HUES64 (cell line): Measurements from ENCODE around the gene CTPS2.

Experiments
- H3K27ac ChIP-seq: 2 replicates; pipeline ENCODE4 v1.7.0; 2013; ENCODE audit warnings: low read depth, low read length, inconsistent platforms
- H3K27me3 ChIP-seq: 2 replicates; pipeline ENCODE4 v1.6.1; 2013; ENCODE audit warnings: mild to moderate bottlenecking, low read length; ENCODE audit not compliant: insufficient read depth
- H3K36me3 ChIP-seq: 2 replicates; pipeline ENCODE4 v1.6.1; 2013; ENCODE audit warnings: mild to moderate bottlenecking, low read length; ENCODE audit not compliant: insufficient read depth
- H3K4me1 ChIP-seq: 2 replicates; pipeline ENCODE4 v1.6.1; 2013; ENCODE audit warnings: mild to moderate bottlenecking, low read length, moderate library complexity; ENCODE audit not compliant: insufficient read depth
- H3K4me3 ChIP-seq: 2 replicates; pipeline ENCODE4 v1.5.1; 2013; ENCODE audit warnings: mild to moderate bottlenecking, low read length, moderate library complexity
- H3K9ac ChIP-seq: 2 replicates; pipeline ENCODE4 v1.6.1; 2013; ENCODE audit warnings: mild to moderate bottlenecking, low read depth, low read length
- H3K9me3 ChIP-seq: 2 replicates; pipeline ENCODE4 v1.6.1; 2013; ENCODE audit warnings: low read depth, low read length; ENCODE audit not compliant: insufficient read depth
- WGBS: fragments of 150-250, 120-280 bp; methylation state at CpG from one replicate; pipeline ENCODE4 v1.1.7; 2013; ENCODE audit warnings: missing lambda C conversion rate; 5-methylcytosine and 5-hydroxymethylcytosine counted together

The CTPS2 gene

DNA sequence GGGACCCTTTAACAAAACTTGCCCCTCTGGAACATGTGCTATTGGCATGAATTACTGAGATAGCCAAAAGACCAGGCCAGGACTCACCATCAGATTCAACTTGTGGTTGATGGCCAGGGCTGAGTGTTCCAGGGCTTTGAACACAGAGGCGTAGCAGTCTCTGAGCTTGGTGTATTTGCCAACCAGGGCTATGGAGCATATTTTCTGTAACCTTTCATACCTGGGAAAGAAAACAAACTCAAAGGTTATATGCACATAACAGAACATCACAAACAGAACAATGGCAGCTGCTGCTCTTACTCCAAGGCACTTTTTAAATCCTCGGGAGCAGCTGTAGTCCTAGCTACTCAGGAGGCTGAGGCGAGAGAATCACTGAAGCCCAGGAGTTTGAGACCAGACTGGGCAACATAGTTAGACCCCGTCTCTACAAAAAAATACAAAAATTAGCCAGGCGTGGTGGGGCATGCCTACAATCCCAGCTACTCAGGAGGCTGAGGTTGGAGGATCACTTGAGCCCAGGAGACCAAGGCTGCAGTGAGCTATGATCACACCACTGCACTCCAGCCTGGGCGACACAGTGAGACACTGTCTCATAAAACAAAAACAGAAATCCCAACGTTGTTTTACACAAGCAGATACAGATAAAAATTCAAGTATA, 29.3 kb downstream of the CTPS2 start:
- Histone ChIP-seq H3K36me3 (peaks cover 72% of the 10 kb centered on the region), H3K9ac (no peak overlapping the region), H3K27ac (no peak overlapping the region), H3K27me3 (no peaks in the 10 kb centered on the region), H3K9me3 (no peaks in the 10 kb centered on the region), H3K4me1 (no peaks in the 10 kb centered on the region), H3K4me3 (no peak overlapping the region)
- WGBS, result 93% methylated on average over 6 of the region's 7 CpGs

DNA sequence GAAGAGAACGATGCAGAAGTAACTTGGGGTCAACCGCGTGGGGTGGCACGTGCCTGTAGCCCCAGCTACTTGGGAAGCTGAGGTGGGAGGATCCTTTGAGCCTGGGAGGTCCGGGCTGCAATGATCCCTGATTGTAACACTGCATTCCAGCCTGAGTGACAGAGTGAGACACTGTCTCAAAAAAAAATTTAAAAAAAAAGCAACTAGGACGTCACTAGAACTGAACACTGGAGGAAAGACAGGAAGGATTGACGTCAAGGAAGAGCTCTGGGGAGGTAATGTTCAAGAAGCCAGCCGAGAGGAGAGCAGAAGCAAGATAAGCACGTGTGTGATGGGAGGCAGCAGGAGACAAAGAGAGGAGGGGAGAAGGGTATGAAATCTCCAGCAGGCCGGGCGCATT, 33.8 kb downstream of the CTPS2 start:
- no peak overlapping the region for H3K4me3 ChIP-seq
- H3K36me3 ChIP-seq, result peaks cover 69% of the 10 kb centered on the region
- no peak overlapping the region for H3K9ac ChIP-seq
- 92% methylated on average over 11 of the region's 11 CpGs for WGBS
- no peak overlapping the region for H3K27ac ChIP-seq
- no peaks in the 10 kb centered on the region for H3K4me1 ChIP-seq
- no peaks in the 10 kb centered on the region for H3K27me3 ChIP-seq
- no peaks in the 10 kb centered on the region for H3K9me3 ChIP-seq

DNA sequence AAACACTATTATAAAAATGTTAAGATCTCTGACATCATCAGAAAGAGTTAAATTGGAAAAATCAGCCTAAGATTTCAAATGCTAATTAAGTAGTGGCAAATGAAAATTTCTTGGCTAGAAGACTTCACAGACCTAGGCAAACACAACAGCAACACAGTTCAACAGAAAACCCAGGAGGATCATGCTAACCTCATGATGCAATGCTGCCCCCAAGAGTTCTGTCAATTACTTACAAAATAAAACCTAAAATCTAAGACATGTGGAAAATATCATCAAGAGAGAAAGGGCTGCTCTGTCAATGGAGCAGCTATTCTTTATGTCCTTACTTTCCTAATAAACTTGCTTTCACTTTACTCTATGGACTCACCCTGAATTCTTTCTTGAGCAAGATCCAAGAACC, 41.5 kb downstream of the CTPS2 start:
- Histone ChIP-seq H3K27ac (no peak overlapping the region), H3K9me3 (no peaks in the 10 kb centered on the region), H3K36me3 (peaks cover 55% of the 10 kb centered on the region), H3K4me3 (no peak overlapping the region), H3K9ac (no peak overlapping the region), H3K27me3 (no peaks in the 10 kb centered on the region), H3K4me1 (no peaks in the 10 kb centered on the region)

DNA sequence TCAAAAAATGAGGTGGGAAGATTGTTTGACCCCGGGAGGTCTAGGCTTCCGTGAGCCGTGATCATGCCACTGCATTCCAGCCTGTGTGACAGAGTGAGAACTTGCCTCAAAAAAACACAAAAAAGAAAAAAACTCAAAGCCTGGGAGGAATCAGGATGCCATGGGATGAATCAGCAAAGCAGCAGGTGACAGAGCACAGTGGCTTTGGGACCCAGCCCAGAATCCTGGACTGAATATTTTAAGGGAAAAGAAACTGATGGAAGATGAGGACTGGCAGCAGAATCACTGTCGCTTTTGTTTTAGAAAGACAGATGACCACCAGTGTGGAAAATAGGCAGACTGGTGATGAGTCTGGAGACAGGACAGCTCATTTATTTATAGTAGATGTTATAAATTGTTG, 45.9 kb downstream of the CTPS2 start:
- H3K27me3 ChIP-seq, result no peaks in the 10 kb centered on the region
- peaks cover 65% of the 10 kb centered on the region for H3K36me3 ChIP-seq
- no peak overlapping the region for H3K9ac ChIP-seq
- H3K4me3 ChIP-seq, result no peak overlapping the region
- no peaks in the 10 kb centered on the region for H3K4me1 ChIP-seq
- 89% methylated on average over 1 of the region's 4 CpGs for WGBS
- no peak overlapping the region for H3K27ac ChIP-seq
- no peaks in the 10 kb centered on the region for H3K9me3 ChIP-seq

DNA sequence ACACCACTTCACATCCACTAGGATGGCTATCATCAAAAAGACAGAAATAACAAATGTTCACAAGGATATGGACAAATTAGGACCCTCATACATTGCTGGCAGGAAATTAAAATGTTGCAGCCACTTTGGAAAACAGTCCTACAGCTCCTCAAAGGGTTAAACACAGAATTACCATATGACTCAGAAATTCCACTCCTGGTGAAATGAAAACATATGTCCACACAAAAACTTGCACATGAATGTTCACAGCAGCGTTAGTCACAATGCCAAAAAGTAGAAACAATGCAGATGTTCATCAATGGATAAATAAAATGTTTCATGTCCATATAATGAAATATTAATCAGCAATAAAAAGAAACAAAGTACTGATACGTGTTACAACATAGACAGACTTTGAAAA, 47.4 kb downstream of the CTPS2 start:
- H3K36me3 ChIP-seq, result peaks cover 60% of the 10 kb centered on the region
- no peaks in the 10 kb centered on the region for H3K9me3 ChIP-seq
- H3K27ac ChIP-seq, result no peak overlapping the region
- H3K27me3 ChIP-seq, result no peaks in the 10 kb centered on the region
- no peak overlapping the region for H3K9ac ChIP-seq
- H3K4me3 ChIP-seq, result no peak overlapping the region
- no peaks in the 10 kb centered on the region for H3K4me1 ChIP-seq
- no CpG with 5 or more reads among the region's 2 CpGs for WGBS

DNA sequence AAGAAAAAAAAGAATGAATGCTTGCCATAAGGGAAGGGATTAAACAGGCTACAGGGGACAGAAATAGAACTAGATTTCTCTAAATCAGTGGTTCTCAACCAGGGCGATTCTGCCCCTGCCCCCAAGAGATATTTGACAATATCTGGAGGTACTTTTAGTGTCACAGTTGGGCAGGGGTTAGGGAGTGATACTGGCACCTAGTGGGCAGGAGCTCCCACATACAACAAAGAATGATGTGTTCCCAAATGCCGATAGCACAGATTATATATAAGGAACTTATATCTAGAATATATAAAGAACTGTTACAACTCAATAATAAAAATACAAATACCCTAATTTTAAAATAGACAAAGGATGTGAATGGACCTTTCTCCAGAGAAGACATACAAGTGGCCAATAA, 47.8 kb downstream of the CTPS2 start:
- no peaks in the 10 kb centered on the region for H3K4me1 ChIP-seq
- no peak overlapping the region for H3K9ac ChIP-seq
- peaks cover 60% of the 10 kb centered on the region for H3K36me3 ChIP-seq
- no peaks in the 10 kb centered on the region for H3K27me3 ChIP-seq
- H3K4me3 ChIP-seq, result no peak overlapping the region
- no peak overlapping the region for H3K27ac ChIP-seq
- H3K9me3 ChIP-seq, result no peaks in the 10 kb centered on the region
- WGBS, result 100% methylated on average over 1 of the region's 2 CpGs

DNA sequence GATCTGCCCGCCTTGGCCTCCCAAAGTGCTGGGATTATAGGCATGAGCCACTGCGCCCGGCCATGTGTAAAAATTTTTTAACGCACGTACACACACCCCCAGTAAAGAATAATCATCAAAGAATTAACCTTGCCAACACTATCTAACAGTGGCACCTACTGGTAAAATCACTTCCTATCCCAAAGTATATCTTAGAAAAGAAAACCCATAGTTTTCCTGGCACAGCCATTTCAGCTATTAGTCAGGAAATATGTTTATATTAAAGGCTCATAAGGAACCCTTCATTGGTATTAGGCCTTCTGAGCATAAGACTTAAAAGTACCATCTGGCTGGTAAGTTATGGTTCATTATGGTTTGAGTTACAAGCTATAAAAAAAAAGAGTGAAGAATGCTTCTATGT, 48.4 kb downstream of the CTPS2 start:
- Histone ChIP-seq H3K4me1 (no peaks in the 10 kb centered on the region), H3K36me3 (peaks cover 59% of the 10 kb centered on the region), H3K27ac (no peak overlapping the region), H3K9ac (no peak overlapping the region), H3K9me3 (no peaks in the 10 kb centered on the region), H3K4me3 (no peak overlapping the region), H3K27me3 (no peaks in the 10 kb centered on the region)
- WGBS, result 89% methylated on average over 5 of the region's 5 CpGs

DNA sequence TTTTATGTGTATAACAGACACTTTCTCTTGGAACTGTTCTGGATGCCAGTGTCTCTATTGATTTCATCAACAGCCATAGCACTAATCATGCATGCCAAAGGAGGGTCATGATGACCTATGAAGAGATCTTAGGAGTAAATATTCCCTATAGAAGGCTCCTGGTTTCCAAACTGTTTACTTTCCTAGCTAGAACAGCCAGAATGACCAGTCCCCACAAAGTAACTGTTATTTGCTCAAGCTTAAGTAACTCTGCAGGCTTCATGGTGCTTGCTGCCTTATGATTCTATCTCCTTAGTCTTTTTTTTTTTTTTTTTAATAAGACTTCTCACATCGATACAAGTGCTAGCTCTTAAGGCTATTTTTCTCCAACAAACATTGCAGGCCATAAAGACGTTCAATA, 50.1 kb downstream of the CTPS2 start:
- Histone ChIP-seq H3K9ac (no peak overlapping the region), H3K36me3 (peaks cover 53% of the 10 kb centered on the region), H3K4me1 (no peaks in the 10 kb centered on the region), H3K27ac (no peak overlapping the region), H3K27me3 (no peaks in the 10 kb centered on the region), H3K4me3 (no peak overlapping the region), H3K9me3 (no peaks in the 10 kb centered on the region)
- 93% methylated on average over 1 of the region's 2 CpGs for WGBS

DNA sequence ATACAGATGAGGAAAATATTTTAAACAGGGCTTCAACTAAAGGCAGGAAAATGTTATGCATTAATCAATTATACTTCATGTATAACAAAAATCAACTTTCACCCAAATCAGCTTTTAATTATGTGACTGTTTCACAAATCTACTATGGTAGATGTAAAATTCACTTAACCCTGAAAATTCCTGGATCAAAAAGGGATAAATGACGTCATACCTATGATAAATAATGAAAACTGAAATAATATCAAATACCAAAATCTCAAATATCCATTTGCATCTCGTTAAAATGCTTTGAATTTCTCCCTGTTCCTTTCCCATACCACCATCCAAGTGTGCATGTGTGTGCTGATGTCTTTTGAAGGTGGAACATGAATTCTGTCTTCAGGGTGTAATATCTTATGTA, 51.0 kb downstream of the CTPS2 start:
- WGBS, result no CpG with 5 or more reads among the region's 2 CpGs
- Histone ChIP-seq H3K27ac (no peak overlapping the region), H3K4me3 (no peak overlapping the region), H3K9me3 (no peaks in the 10 kb centered on the region), H3K9ac (no peak overlapping the region), H3K27me3 (no peaks in the 10 kb centered on the region), H3K4me1 (no peaks in the 10 kb centered on the region), H3K36me3 (peaks cover 51% of the 10 kb centered on the region)

DNA sequence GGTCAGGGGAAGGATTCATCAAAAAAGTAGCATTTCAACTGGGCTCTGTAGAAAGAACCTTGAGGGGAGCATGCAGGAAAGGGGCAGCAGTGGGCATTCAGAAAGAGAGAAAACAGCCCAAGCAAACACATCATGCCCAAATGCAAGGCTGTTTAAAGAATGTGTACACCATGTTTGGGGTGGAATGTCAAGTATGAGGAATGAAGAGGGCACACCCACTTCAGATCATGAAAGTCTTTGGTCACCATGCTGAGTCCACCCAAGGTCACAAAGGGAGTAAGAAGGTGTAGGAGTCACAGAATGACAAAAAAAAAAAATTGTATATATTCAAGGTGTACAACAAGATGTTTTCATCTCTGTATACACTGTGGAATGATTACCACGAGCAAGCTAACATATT, 53.1 kb downstream of the CTPS2 start:
- Histone ChIP-seq H3K9ac (no peak overlapping the region), H3K36me3 (peaks cover 30% of the 10 kb centered on the region), H3K4me3 (no peak overlapping the region), H3K27me3 (no peaks in the 10 kb centered on the region), H3K27ac (no peak overlapping the region), H3K4me1 (no peaks in the 10 kb centered on the region), H3K9me3 (no peaks in the 10 kb centered on the region)
- WGBS, result no CpG with 5 or more reads among the region's 1 CpG

DNA sequence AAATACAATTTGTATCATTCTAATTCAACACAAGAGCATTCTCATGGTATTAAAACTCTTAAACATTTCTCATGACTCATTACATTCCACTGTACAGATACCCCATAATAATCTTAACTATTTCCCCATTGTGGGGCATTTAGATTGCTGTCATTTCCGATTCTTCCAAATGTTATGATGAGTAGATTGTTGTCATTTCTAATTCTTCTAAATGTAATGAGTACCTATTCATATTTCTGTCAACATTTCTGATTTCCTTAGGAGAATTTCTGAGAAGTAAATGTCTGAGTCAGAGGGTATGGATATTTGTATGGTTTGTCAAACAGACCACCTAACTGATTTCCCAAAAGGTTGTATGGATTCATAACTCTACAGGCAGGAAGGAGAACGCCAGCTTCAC, 54.2 kb downstream of the CTPS2 start:
- no peak overlapping the region for H3K9ac ChIP-seq
- H3K27me3 ChIP-seq, result no peaks in the 10 kb centered on the region
- H3K4me1 ChIP-seq, result no peaks in the 10 kb centered on the region
- no peak overlapping the region for H3K27ac ChIP-seq
- 100% methylated on average over 1 of the region's 2 CpGs for WGBS
- no peaks in the 10 kb centered on the region for H3K9me3 ChIP-seq
- peaks cover 24% of the 10 kb centered on the region for H3K36me3 ChIP-seq
- no peak overlapping the region for H3K4me3 ChIP-seq

DNA sequence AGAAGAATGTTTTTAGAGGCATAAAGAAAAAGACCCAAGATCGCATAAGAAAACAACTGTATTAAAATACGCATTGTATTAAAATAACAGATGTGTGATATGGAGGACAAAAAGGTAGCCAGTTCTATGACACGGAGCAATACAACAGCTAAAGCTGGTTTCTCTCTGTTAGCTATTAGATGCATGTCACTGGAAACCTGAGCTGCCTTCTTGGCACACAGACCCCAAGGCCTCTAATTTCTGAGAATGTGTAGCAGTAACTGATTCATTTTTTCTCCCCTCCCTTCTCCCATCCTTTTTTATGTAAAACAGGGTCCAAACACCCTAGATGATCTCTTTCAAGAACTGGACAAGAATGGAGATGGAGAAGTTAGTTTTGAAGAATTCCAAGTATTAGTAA, 58.4 kb downstream of the CTPS2 start:
- no peak overlapping the region for H3K27ac ChIP-seq
- H3K36me3 ChIP-seq, result peaks cover 11% of the 10 kb centered on the region; the same call in 1 of the 2 replicates
- peaks cover 7% of the 10 kb centered on the region; the same call in 1 of the 2 replicates for H3K4me1 ChIP-seq
- WGBS, result 94% methylated on average over 1 of the region's 3 CpGs
- no peak overlapping the region for H3K4me3 ChIP-seq
- no peak overlapping the region for H3K9ac ChIP-seq
- H3K27me3 ChIP-seq, result no peaks in the 10 kb centered on the region
- no peaks in the 10 kb centered on the region for H3K9me3 ChIP-seq
